Fibroblast of skin of left biceps (primary cell): ENCODE measurements around the gene ADARB2.

Experiments
- DNase-seq, 2 experiments: peaks; one replicate each; pipeline ENCODE4 v3.0.0-alpha.2; 2013; ENCODE audit warnings: low read depth in 2 of 2

Gene ADARB2

DNA sequence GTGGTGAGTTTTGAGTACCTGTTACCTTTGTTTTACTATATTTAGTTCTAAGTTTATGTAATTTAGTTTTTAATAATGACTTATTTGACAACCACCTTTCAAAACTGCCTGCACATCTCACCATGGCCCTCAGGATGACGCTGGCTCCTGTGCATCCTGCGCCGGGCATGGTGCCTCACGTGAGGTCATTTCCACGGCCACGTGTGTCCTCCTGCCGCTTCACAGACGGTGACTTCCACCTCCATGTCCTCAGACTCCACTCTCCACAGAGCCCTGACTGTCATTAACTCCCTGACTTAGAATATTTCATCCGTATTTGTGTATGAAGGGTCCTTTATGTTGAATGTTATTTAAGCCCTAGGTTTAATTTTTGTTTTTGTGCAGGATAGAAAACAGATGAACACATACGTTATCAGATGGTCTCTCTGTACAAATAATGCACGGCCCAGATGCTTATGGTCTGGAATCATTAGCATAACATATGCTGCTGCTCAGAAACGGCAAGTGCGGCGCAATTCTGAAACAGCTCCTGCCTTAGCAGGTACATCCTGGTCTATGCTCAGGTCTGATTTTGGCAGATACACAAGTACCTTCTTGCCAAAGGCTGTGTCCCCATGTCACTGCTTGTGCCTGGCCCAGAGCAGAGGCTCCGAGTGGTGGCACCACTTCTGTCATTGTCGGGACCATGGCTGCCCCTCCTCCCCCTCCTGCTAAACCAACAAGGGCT is 525.3 kb downstream of the ADARB2 start:
- DNase-seq: no peak

GRCh38 chr10:1210667-1211066 is 526.7 kb downstream of the ADARB2 start:
- no peak for DNase-seq

DNA sequence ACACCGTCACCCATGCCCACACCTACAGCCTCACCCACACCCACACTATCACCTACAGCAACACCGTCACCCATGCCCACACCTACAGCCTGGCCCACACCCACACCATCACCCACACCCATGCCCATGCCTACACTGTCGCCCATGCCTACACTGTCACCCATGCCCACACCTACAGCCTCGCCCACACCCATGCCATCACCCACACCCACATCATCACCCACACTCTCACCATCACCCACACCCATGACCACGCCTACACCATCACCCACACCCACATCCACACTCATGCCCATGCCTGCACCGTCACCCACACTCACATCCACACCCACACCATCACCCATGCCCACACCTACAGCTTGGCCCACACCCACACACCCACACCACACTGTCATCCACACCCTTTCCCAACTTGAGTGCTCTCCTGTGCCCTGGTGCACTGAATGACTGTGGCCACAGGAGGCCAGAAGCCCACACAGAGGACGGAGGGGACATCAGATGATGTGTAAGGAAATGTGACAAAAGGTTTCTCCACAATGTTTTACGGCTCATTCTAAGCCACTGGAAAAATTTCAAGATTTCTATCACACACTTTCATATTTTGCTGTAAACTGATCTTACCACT is 527.9 kb downstream of the ADARB2 start:
- DNase-seq: no peak

DNA sequence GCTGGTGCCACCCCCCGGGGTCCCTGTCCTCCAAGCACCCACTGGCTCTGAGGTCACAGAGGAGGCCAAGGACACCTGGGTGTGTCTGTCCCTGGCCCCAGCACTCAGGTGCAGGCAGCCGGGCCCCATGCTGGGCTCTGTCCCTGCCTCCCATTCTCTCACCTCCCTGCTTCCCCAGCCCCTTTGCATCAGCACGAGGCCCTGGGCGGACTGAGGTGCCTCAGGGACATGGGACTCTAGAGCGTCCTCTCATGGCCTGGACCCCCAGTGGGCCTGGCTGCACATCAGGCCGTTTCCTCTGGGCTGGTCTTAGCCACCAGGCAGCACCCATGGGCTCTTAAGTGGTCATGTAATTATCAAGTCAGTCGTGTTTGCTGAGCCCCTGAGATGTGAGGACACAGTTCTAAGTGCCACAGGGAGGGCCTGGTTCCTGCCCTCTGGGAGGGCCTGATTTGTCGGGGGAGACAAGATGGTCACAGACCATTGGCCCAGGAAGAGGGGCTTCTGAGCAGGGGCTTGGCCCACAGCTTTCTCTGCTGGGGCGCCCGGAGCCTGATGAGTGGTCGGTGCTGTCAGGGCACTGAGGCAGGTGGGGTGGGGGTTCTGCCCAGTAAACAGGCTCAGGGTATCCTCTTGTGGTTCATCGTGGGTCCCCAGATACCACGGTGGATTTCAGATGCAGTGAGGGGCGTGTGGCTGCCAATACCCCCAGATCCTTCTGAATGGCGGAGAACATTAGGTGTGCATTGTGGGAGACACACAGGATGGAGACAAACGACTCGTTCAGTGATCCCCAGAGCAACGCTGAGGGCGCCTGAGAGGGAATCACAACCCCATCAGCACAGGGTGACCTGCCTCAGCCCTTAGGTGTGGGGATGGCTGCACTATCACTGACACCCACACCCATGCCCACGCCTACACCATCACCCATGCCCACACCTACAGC is 528.7 kb downstream of the ADARB2 start:
- DNase-seq: no peak

- DNase-seq: no peak
Measured at GRCh38 chr10:1206601-1207000, 530.7 kb downstream of the ADARB2 start.

DNA sequence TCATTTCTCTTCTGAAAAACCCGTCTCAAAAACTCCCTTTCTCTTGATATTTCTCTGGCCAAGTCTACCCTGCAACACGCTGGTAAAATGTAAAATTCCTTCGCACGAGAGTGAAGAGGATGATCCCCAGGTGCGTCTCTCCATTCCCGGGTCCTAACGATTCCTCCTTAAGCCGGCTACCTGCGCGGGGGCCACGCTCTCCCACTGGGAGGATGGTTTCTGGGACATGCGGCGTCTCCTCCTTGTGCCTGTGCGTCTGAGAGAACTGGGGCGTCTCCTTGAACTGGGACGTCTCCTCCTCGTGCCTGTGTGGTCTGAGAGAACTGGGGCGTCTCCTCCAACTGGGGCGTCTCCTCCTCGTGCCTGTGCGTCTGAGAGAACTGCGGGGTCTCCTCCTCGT is 531.2 kb downstream of the ADARB2 start:
- no peak for DNase-seq

GRCh38 chr10:1205450-1206030 is 531.8 kb downstream of the ADARB2 start:
- no peak for DNase-seq

GRCh38 chr10:1204434-1205326 is 532.6 kb downstream of the ADARB2 start:
- DNase-seq: no peak

- no peak for DNase-seq
Measured at GRCh38 chr10:1203704-1204103, 533.6 kb downstream of the ADARB2 start.

GRCh38 chr10:1203216-1203615 is 534.1 kb downstream of the ADARB2 start:
- no peak for DNase-seq

- no peak for DNase-seq
Measured at GRCh38 chr10:1202343-1202742, 535.0 kb downstream of the ADARB2 start.

- DNase-seq: no peak
Measured at GRCh38 chr10:1200866-1201807, 536.2 kb downstream of the ADARB2 start.

GRCh38 chr10:1199897-1200721 is 537.2 kb downstream of the ADARB2 start:
- no peak for DNase-seq

- no peak for DNase-seq
Measured at GRCh38 chr10:1199345-1199673, 538.0 kb downstream of the ADARB2 start.

- DNase-seq: no peak
Measured at GRCh38 chr10:1198453-1199344, 538.6 kb downstream of the ADARB2 start.

DNA sequence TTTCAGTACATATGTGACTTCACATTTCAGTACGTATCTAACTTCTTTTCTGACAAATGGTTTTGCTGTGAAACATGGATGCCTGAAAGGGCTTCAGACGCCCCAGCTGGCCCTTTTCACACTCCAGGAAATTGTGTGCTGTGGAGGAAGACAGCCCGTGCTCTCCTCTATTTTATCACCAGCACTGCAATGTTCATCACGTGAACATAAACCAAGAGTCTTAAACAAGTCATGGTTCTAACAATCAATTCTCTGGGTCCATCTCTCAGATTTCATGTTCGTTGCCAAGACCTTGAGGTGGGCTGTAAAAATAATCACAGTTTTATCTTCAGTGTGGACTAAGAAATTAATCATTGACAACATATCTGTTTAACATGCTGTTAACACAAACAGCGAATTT is 539.9 kb downstream of the ADARB2 start:
- no peak for DNase-seq

DNA sequence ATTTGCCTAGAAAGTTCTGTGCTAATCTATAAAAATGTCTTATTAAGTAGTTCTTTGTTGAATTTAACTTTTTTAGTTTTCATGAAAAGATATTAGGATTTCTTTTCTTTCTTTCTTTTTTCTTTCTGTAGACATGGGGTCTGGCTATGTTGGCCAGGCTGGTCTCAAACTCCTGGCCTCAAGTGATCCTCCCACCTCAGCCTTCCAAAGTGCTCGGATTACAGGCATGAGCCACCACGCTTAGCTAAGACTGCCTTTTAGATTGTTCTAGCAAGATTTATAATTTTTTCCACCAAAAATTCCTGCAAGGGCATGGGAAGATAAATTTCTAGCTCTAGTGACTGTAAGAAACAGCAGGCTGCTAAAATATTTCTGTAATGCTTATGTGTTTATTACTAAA is 540.7 kb downstream of the ADARB2 start:
- DNase-seq: no peak

DNA sequence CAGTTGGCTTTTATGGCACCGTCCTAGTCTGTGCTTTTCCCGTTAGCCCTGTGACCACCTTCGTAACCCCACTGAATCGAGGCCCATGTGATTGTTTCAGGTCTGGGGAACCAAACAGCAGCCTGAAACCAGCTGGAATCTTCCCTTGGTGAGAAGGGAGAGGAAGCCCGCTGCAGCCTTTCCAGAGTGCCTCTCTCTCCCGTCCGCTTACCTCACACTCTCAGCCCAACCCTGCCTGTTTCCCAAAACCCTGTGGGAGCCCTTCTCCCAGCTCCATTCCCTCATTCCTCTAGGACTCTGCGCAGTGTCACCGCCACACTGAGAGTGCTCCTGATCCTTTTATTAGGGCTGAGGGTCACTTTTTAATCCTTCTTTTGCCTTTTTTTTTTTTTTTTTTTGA is 541.5 kb downstream of the ADARB2 start:
- DNase-seq: no peak
